GM23338 (cell line): ENCODE results near the gene TAF4. TPM values are rescaled to one million over a fixed set of nuclear protein-coding genes. Genes with fewer than 3 reads are reported as not detected.

ENCODE experiments used
- ATAC-seq: fragments of 200-7000 bp; cut with Tn5 transposase; 3 replicates; pipeline ENCODE4 v1.9.1; 2020
- DNase-seq: peaks from one replicate; pipeline ENCODE4 v3.0.0-alpha.2; 2015; ENCODE audit warnings: low spot score
- H2AFZ ChIP-seq: fragments of 200-600 bp; sonication (generic); 2 replicates; pipeline ENCODE4 v1.8.0; 2016; ENCODE audit warnings: antibody characterized with exemption, mild to moderate bottlenecking, moderate library complexity
- H3F3A ChIP-seq: fragments of 200-600 bp; sonication (generic); replicated peaks from 2 replicates; pipeline ENCODE4 v1.8.0; 2017; ENCODE audit warnings: antibody characterized with exemption, mixed run types, low read depth
- H3K27ac ChIP-seq: fragments of 200-600 bp; sonication (generic); 2 replicates; pipeline ENCODE4 v1.6.1; 2016; ENCODE audit warnings: low read depth
- H3K27me3 ChIP-seq: fragments of 200-600 bp; sonication (generic); 2 replicates; pipeline ENCODE4 v1.8.0; 2016; ENCODE audit warnings: mild to moderate bottlenecking, mixed run types, moderate library complexity; ENCODE audit not compliant: insufficient read depth
- H3K36me3 ChIP-seq: fragments of 200-600 bp; sonication (generic); 2 replicates; pipeline ENCODE4 v1.8.0; 2016; ENCODE audit warnings: mild to moderate bottlenecking; ENCODE audit not compliant: insufficient read depth
- H3K4me1 ChIP-seq: fragments of 200-600 bp; sonication (generic); 2 replicates; pipeline ENCODE4 v1.8.0; 2016; ENCODE audit warnings: mild to moderate bottlenecking, moderate library complexity; ENCODE audit not compliant: insufficient read depth
- H3K4me2 ChIP-seq: fragments of 200-600 bp; sonication (generic); 2 replicates; pipeline ENCODE4 v1.7.1; 2017; ENCODE audit warnings: mixed run types
- H3K4me3 ChIP-seq: fragments of 200-600 bp; sonication (generic); 2 replicates; pipeline ENCODE4 v1.6.1; 2016; ENCODE audit warnings: mixed run types
- H3K79me2 ChIP-seq: fragments of 200-600 bp; sonication (generic); replicated peaks from 2 replicates; pipeline ENCODE4 v1.8.0; 2017; ENCODE audit warnings: mild to moderate bottlenecking; ENCODE audit not compliant: insufficient read depth
- H3K9me2 ChIP-seq: fragments of 200-600 bp; sonication (generic); 2 replicates; pipeline ENCODE4 v1.8.0; 2017; ENCODE audit not compliant: insufficient read depth
- H4K20me1 ChIP-seq: fragments of 200-600 bp; sonication (generic); replicated peaks from 2 replicates; pipeline ENCODE4 v1.8.0; 2017; ENCODE audit warnings: mild to moderate bottlenecking; ENCODE audit not compliant: insufficient read depth
- H3K27ac Mint-ChIP-seq: 2 replicates; pipeline ENCODE4 v1.8.0; 2020; ENCODE audit warnings: inconsistent platforms, mild to moderate bottlenecking, moderate library complexity, mixed read lengths
- H3K27me3 Mint-ChIP-seq: 3 replicates; pipeline ENCODE4 v1.8.0; 2022; ENCODE audit warnings: low read depth, mild to moderate bottlenecking, moderate library complexity, mixed read lengths, inconsistent platforms; ENCODE audit not compliant: insufficient read depth, poor library complexity
- H3K36me3 Mint-ChIP-seq: 3 replicates; pipeline ENCODE4 v1.8.0; 2021; ENCODE audit warnings: low read depth, mild to moderate bottlenecking, inconsistent platforms, moderate library complexity, mixed read lengths
- H3K4me1 Mint-ChIP-seq: 3 replicates; pipeline ENCODE4 v1.8.0; 2020; ENCODE audit warnings: mild to moderate bottlenecking, inconsistent platforms, mixed read lengths
- H3K4me3 Mint-ChIP-seq: 3 replicates; pipeline ENCODE4 v1.8.0; 2021; ENCODE audit warnings: moderate library complexity, mild to moderate bottlenecking, inconsistent platforms, mixed read lengths
- H3K9me3 Mint-ChIP-seq: 3 replicates; pipeline ENCODE4 v1.8.0; 2020; ENCODE audit warnings: moderate library complexity, mild to moderate bottlenecking, inconsistent platforms, mixed read lengths
- CREB1 ChIP-seq: fragments of 250-450 bp; sonication (Bioruptor Pico); IDR thresholded peaks from 2 replicates; pipeline ENCODE4 v1.5.0; 2020; ENCODE audit warnings: low read depth, mild to moderate bottlenecking, moderate library complexity
- CTCF ChIP-seq, 2 experiments: fragments of 200-600 bp in 1 of 2; sonication (generic) in 1 of 2; conservative IDR thresholded peaks; 2 replicates each; pipeline versions ENCODE4 v1.5.1 to v1.6.1; 2016 to 2017; ENCODE audit warnings: antibody characterized with exemption in 2 of 2, low read depth in 2 of 2, mild to moderate bottlenecking in 2 of 2, moderate library complexity in 1 of 2
- JUNB ChIP-seq: IDR thresholded peaks from one replicate; pipeline ENCODE4 v1.6.1; 2016; ENCODE audit warnings: antibody characterized with exemption; ENCODE audit not compliant: unreplicated experiment
- REST ChIP-seq: IDR thresholded peaks from one replicate; pipeline ENCODE4 v1.6.1; 2018; ENCODE audit warnings: antibody characterized with exemption; ENCODE audit not compliant: unreplicated experiment
- ZNF114 ChIP-seq: fragments of 250-450 bp; sonication (Bioruptor Pico); IDR thresholded peaks from 2 replicates; pipeline ENCODE4 v1.5.0; 2020; ENCODE audit warnings: mild to moderate bottlenecking, moderate library complexity
- ZNF462 ChIP-seq: fragments of 250-450 bp; sonication (Bioruptor Pico); IDR thresholded peaks from 2 replicates; pipeline ENCODE4 v1.5.0; 2020; ENCODE audit warnings: mild to moderate bottlenecking, moderate library complexity
- polyA plus RNA-seq: library from polyadenylated mRNA; unstranded; fragments of >200 nt; fragmentation: Nextera tagmentation; extraction: Ambion mirVana; gene quantifications from 2 replicates; pipeline ENCODE4 v1.2.1, GENCODE V29; 2016
- total RNA-seq: library from RNA; depleted of rRNA; stranded (reverse); fragments of >200 nt; shearing (Covaris generic); gene quantifications from 2 replicates; pipeline ENCODE4 v1.2.3, GENCODE V29; 2014

TAF4 gene
- total and polyA plus RNA-seq, 2 experiments from 2014 or later, result 7.2 to 60.0 TPM

- H3K27me3 Mint-ChIP-seq, result peaks cover 6% of the 10 kb centered on the region
- TF ChIP-seq REST (no peak), ZNF114 (CRISPR knock-in tag) (no peak), CTCF (conservative IDR thresholded peaks at IDR 0.05; ENCODE audit: low read depth in 2 of 2) (no peak), CREB1 (CRISPR knock-in tag) (no peak), ZNF462 (no peak), JUNB (no peak)
- peaks cover 21% of the 10 kb centered on the region for H3K4me1 Mint-ChIP-seq
- no peak overlapping the region for H3K4me2 ChIP-seq
- H3K4me3 Mint-ChIP-seq, result no peak overlapping the region
- H4K20me1 ChIP-seq, result peaks cover 70% of the 10 kb centered on the region
- no peak for ATAC-seq
- H3K36me3 ChIP-seq, result no peaks in the 10 kb centered on the region
- no peaks in the 10 kb centered on the region; the same call in 1 of the 2 replicates for H3F3A ChIP-seq
- peaks cover 13% of the 10 kb centered on the region; the same call in 1 of the 2 replicates for H3K4me1 ChIP-seq
- no peak overlapping the region; the same call in 1 of the 2 replicates for H3K27ac ChIP-seq
- peaks cover 86% of the 10 kb centered on the region for H3K79me2 ChIP-seq
- no peaks in the 10 kb centered on the region for H3K27me3 ChIP-seq
- no peak overlapping the region for H2AFZ ChIP-seq
- H3K9me3 Mint-ChIP-seq, result peaks cover 2% of the 10 kb centered on the region; the same call in 2 of the 3 replicates
- DNase-seq, result no peak
- no peak overlapping the region for H3K4me3 ChIP-seq
- peaks cover 33% of the 10 kb centered on the region for H3K36me3 Mint-ChIP-seq
- no peak overlapping the region for H3K27ac Mint-ChIP-seq
- H3K9me2 ChIP-seq, result no peaks in the 10 kb centered on the region
Measured at GRCh38 chr20:62059401-62059800, 6.3 kb downstream of the TAF4 start.
